Upper lobe of left lung (tissue), 6 donors: ENCODE measurements around the gene FAM181B. TPM values are rescaled to one million over a fixed set of nuclear protein-coding genes. Genes with fewer than 3 reads are reported as not detected.

Experiments used
- ATAC-seq, 2 donors: fragments of 200-7000 bp; cut with Tn5 transposase; one replicate each; pipeline ENCODE4 v1.9.1; 2022; ENCODE audit warnings: mild to moderate bottlenecking in 2 of 2, moderate library complexity in 2 of 2; ENCODE audit not compliant: low FRiP score in 2 of 2
- DNase-seq, 2 donors: peaks; one replicate each; pipeline ENCODE4 v3.0.0-alpha.2; 2019 to 2020
- H3K27ac ChIP-seq, 4 donors: fragments of 200-600 bp; sonication (generic); one replicate each; pipeline ENCODE4 v1.5.1; 2016 to 2019
- H3K27me3 ChIP-seq, 4 donors: fragments of 200-600 bp; sonication (generic); one replicate each; pipeline ENCODE4 v1.5.1; 2017 to 2019
- H3K36me3 ChIP-seq, 4 donors: fragments of 200-600 bp; sonication (generic); one replicate each; pipeline ENCODE4 v1.5.1; 2016 to 2019
- H3K4me1 ChIP-seq, 4 donors: fragments of 200-600 bp; sonication (generic); one replicate each; pipeline ENCODE4 v1.5.1; 2018 to 2019
- H3K4me3 ChIP-seq, 4 donors: fragments of 200-600 bp; sonication (generic); one replicate each; pipeline ENCODE4 v1.5.1; 2017 to 2019; ENCODE audit warnings: mild to moderate bottlenecking in 2 of 4, moderate library complexity in 1 of 4
- H3K9me3 ChIP-seq, 4 donors: fragments of 200-600 bp; sonication (generic); one replicate each; pipeline ENCODE4 v1.5.1; 2018 to 2019
- CTCF ChIP-seq, 6 experiments: fragments of 450-650 bp in 4 of 6; fragments of 200-600 bp in 2 of 6; sonication (generic) in 2 of 6; IDR thresholded peaks; one replicate each; pipeline ENCODE4 v1.5.1; 2016 to 2019; ENCODE audit warnings: antibody characterized with exemption in 6 of 6
- EP300 ChIP-seq, 4 donors: sonication (generic); formaldehyde crosslinking; IDR thresholded peaks; one replicate each; pipeline ENCODE4 v1.5.1; 2017; ENCODE audit warnings: antibody characterized with exemption in 4 of 4, control low read depth in 2 of 4
- POLR2A ChIP-seq, 4 donors: fragments of 450-650 bp; IDR thresholded peaks; one replicate each; pipeline ENCODE4 v1.5.1; 2016 to 2017; ENCODE audit warnings: antibody characterized with exemption in 4 of 4, mild to moderate bottlenecking in 2 of 4
- POLR2AphosphoS5 ChIP-seq, 2 donors: sonication (generic); formaldehyde crosslinking; IDR thresholded peaks; one replicate each; pipeline ENCODE4 v1.5.1; 2017; ENCODE audit warnings: antibody characterized with exemption in 2 of 2
- WGBS, 2 donors: methylation state at CpG; one replicate each; pipeline ENCODE4 v1.1.5; 2017 to 2018; 5-methylcytosine and 5-hydroxymethylcytosine counted together
- total RNA-seq, 6 donors: library from RNA; depleted of rRNA in 4 of 6; stranded (reverse); fragments of >200 nt in 4 of 6; gene quantifications; one replicate each; pipeline versions ENCODE4 v1.1.0 to v1.2.1, GENCODE V29; 2016 to 2021
- donor health status: DM: no; HTN: no; CAD: no; lungs with moderate emphysema.
- donor health status: DM: no; HTN: yes; CAD: no; lungs with severe emphysema.

The FAM181B gene
- total RNA-seq, 6 donors from 2014 or later, result 0.13 TPM; not detected in 5

GRCh38 chr11:82703796-82704195, 29.9 kb downstream of the FAM181B start:
- TF ChIP-seq EP300 (IDR thresholded peaks at IDR 0.05) (no peak), POLR2A (IDR thresholded peaks at IDR 0.05) (no peak), POLR2AphosphoS5 (IDR thresholded peaks at IDR 0.05) (no peak), CTCF (IDR thresholded peaks at IDR 0.05) (no peak)
- H3K4me1 ChIP-seq, result no peaks in the 10 kb centered on the region
- no peaks in the 10 kb centered on the region for H3K27me3 ChIP-seq
- H3K4me3 ChIP-seq, result no peak overlapping the region
- no peak overlapping the region for H3K27ac ChIP-seq
- no peaks in the 10 kb centered on the region for H3K9me3 ChIP-seq
- ATAC-seq, result no peak
- no peak for DNase-seq
- no peaks in the 10 kb centered on the region for H3K36me3 ChIP-seq
- WGBS, 2 donors, result 79 to 82% methylated on average over 5 of the region's 5 CpGs

- 87 to 98% methylated on average over 2 of the region's 2 CpGs for WGBS, 2 donors
- DNase-seq (no peak), ATAC-seq (no peak)
- Histone ChIP-seq H3K4me3 (no peak overlapping the region), H3K4me1 (no peaks in the 10 kb centered on the region), H3K27ac (no peak overlapping the region), H3K27me3 (no peaks in the 10 kb centered on the region), H3K9me3 (no peaks in the 10 kb centered on the region), H3K36me3 (no peaks in the 10 kb centered on the region)
- TF ChIP-seq CTCF (IDR thresholded peaks at IDR 0.05) (no peak), EP300 (IDR thresholded peaks at IDR 0.05) (no peak), POLR2A (IDR thresholded peaks at IDR 0.05) (no peak), POLR2AphosphoS5 (IDR thresholded peaks at IDR 0.05) (no peak)
Measured at GRCh38 chr11:82703226-82703625, 30.4 kb downstream of the FAM181B start.

GRCh38 chr11:82701847-82702520, 31.7 kb downstream of the FAM181B start:
- no peak for TF ChIP-seq POLR2AphosphoS5 (IDR thresholded peaks at IDR 0.05)
- TF ChIP-seq CTCF (IDR thresholded peaks at IDR 0.05), result peak in 5 of 6 experiments; percentile 16 to 45 (median 33)
- no peaks in the 10 kb centered on the region for H3K27me3 ChIP-seq
- no peaks in the 10 kb centered on the region for H3K36me3 ChIP-seq
- H3K27ac ChIP-seq, result no peak overlapping the region
- no peak overlapping the region for H3K4me3 ChIP-seq
- no peaks in the 10 kb centered on the region for H3K4me1 ChIP-seq
- DNase-seq, result no peak
- no peak for ATAC-seq
- no peaks in the 10 kb centered on the region for H3K9me3 ChIP-seq
- WGBS, 2 donors, result 52 to 53% methylated on average over 7 of the region's 7 CpGs

GRCh38 chr11:82698576-82699352, 34.9 kb downstream of the FAM181B start:
- H3K4me3 ChIP-seq, result no peak overlapping the region
- no peaks in the 10 kb centered on the region for H3K4me1 ChIP-seq
- DNase-seq, result no peak
- no peak overlapping the region for H3K27ac ChIP-seq
- no peaks in the 10 kb centered on the region for H3K36me3 ChIP-seq
- no peak for ATAC-seq
- H3K27me3 ChIP-seq, result no peaks in the 10 kb centered on the region
- WGBS, 2 donors, result 59 to 80% methylated on average over 6 of the region's 6 CpGs
- no peaks in the 10 kb centered on the region for H3K9me3 ChIP-seq
- TF ChIP-seq POLR2A (IDR thresholded peaks at IDR 0.05), result no peak
- no peak for TF ChIP-seq EP300 (IDR thresholded peaks at IDR 0.05)
- no peak for TF ChIP-seq POLR2AphosphoS5 (IDR thresholded peaks at IDR 0.05)
- TF ChIP-seq CTCF (IDR thresholded peaks at IDR 0.05), result no peak
